Esophagus squamous epithelium (tissue), 4 donors: ENCODE results near the gene TOM1.

Source experiments
- CTCF ChIP-seq, 6 experiments: fragments of 450-650 bp in 4 of 6; fragments of 200-600 bp in 2 of 6; sonication (generic) in 2 of 6; IDR thresholded peaks; one replicate each; pipeline ENCODE4 v1.5.1; 2016 to 2019; ENCODE audit warnings: antibody characterized with exemption in 6 of 6, mild to moderate bottlenecking in 4 of 6, moderate library complexity in 4 of 6
- POLR2A ChIP-seq, 4 donors: fragments of 450-650 bp; IDR thresholded peaks; one replicate each; pipeline ENCODE4 v1.6.1; 2017; ENCODE audit warnings: antibody characterized with exemption in 4 of 4, mild to moderate bottlenecking in 4 of 4, moderate library complexity in 3 of 4

GRCh38 chr22:35275580-35275979 lies 24.1 kb upstream of the TOM1 start:
- no peak for TF ChIP-seq CTCF (IDR thresholded peaks at IDR 0.05)
- no peak for TF ChIP-seq POLR2A (IDR thresholded peaks at IDR 0.05)
